Measurements from ENCODE around the gene CDK5RAP1. TPM values are rescaled to one million over a fixed set of nuclear protein-coding genes. Genes with fewer than 3 reads are reported as not detected.

CDK5RAP1 gene, protein sequence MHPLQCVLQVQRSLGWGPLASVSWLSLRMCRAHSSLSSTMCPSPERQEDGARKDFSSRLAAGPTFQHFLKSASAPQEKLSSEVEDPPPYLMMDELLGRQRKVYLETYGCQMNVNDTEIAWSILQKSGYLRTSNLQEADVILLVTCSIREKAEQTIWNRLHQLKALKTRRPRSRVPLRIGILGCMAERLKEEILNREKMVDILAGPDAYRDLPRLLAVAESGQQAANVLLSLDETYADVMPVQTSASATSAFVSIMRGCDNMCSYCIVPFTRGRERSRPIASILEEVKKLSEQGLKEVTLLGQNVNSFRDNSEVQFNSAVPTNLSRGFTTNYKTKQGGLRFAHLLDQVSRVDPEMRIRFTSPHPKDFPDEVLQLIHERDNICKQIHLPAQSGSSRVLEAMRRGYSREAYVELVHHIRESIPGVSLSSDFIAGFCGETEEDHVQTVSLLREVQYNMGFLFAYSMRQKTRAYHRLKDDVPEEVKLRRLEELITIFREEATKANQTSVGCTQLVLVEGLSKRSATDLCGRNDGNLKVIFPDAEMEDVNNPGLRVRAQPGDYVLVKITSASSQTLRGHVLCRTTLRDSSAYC
- total RNA-seq (2022; extraction: Qiagen RNA extraction; ENCODE audit: low read depth): 30.5 to 34.6 TPM (median 32.3 TPM) in 5 replicates

DNA sequence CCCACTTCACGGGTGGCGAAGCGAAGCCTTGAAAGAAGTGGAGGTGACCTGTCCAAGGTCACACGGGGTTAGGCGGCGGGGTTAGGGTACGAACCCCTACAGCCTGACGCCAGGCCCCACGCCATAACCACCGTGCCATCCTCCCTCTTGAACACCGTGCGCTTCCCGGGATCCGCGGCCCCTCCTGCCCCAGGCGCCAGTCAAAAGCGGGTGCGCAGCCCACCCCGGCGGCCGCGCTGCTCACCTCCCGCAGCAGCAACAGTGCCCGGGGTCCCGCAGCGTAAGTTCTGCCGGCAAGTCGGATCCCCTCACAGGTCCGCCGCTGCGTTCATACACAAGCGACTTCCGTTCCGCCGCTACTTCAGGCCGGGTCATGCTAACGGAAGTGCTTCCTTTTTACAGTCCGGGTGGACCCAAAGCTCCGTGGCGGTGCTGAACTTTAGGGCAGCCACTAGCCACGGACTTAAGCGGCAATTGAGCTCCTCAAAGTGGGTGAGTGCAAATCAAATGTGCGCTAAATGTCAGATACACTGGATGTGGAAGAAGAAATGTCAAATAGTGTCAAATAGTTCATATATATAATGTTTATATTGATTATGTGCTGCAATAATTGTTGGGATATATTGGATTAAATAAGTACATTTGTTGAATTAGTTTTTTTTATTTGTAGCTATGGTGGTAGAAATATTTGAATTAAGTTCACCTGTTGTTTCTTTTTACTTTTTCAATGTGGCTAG is at the start of gene CDK5RAP1:
Gene CDK5RAP1, minus strand, starts transcription at position 336 of the 737 bp plus-strand sequence. CDS start 4,455 bp downstream, outside the sequence.

DNA sequence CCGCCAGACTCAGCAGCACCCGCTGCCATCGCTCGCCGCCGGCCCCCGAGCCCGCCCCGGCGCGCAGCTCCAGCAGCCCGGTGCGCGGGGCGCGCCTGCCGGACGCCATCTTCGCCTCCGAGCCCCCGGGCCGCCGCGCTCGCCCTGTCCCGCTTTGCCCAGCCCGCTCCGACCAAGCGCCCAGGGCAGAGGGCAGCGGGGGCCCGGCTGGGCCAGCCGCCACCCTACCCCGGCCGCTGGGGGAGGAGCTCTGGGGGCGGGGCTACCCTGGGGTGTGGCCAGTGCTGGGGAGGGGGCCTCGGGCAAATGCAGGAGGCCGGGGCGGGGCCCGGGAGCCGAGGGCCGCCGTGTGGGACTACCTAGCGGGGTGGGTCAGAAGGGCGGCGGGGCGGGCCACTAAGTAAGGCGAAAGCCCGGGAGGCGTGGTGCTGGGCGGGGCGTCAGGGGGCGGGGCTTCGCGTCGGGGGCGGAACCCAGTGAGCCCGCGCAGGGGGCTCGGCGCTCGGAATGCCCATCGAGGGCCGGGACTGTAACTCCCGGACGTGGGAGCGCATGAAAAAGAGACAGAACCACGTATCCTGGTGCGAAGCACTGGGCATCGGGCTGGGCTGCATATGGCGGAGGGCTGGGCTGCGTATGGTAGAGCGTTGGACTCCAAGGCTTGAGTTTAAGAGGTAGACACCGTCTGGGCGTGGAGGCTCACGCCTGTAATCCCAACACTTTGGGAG is 42.4 kb upstream of the CDK5RAP1 start, which contains the start of gene SNTA1:
Gene SNTA1, minus strand, starts transcription at position 252 of the 728 bp plus-strand sequence. Its CDS starts 143 bp downstream, at position 109.

Other genes starting within 250 kb of the CDK5RAP1 start
- 0.19 TPM in 1 of 5 replicates, not detected in the others for gene BPIFA2, start 233.4 kb downstream of the CDK5RAP1 start, total RNA-seq (2022; extraction: Qiagen RNA extraction; ENCODE audit: low read depth)
- not detected in 5 replicates for gene BPIFA3, start 184.2 kb downstream of the CDK5RAP1 start, total RNA-seq (2022; extraction: Qiagen RNA extraction; ENCODE audit: low read depth)
- not detected in 5 replicates for gene BPIFA1, start 165.5 kb downstream of the CDK5RAP1 start, total RNA-seq (2022; extraction: Qiagen RNA extraction; ENCODE audit: low read depth)
- gene BPIFB1, start 118.3 kb downstream of the CDK5RAP1 start, total RNA-seq (2022; extraction: Qiagen RNA extraction; ENCODE audit: low read depth): 0.08 to 0.10 TPM in 2 of 5 replicates, not detected in the others
- gene SNTA1, start 42.2 kb upstream of the CDK5RAP1 start, total RNA-seq (2022; extraction: Qiagen RNA extraction; ENCODE audit: low read depth): 8.3 to 12.7 TPM (median 10.1 TPM) in 5 replicates
- 3.9 to 6.7 TPM (median 5.9 TPM) in 5 replicates for gene CBFA2T2, start 88.6 kb upstream of the CDK5RAP1 start, total RNA-seq (2022; extraction: Qiagen RNA extraction; ENCODE audit: low read depth)

All from A549 treated with GW870086 at 1 μM for 4 hours (cell line).